Fibroblast of mammary gland (primary cell): ENCODE data around the gene FNDC5.

ENCODE experiments used
- DNase-seq: peaks from one replicate; pipeline ENCODE4 v3.0.0-alpha.2; 2010; ENCODE audit warnings: low read depth
- H3K4me3 ChIP-seq: 2 replicates; pipeline ENCODE4 v1.5.1; 2011; ENCODE audit warnings: low read depth, mild to moderate bottlenecking, low read length, moderate library complexity; ENCODE audit not compliant: control insufficient read depth
- CTCF ChIP-seq: conservative IDR thresholded peaks from 2 replicates; pipeline ENCODE4 v1.5.1; 2011; ENCODE audit warnings: low read depth, low read length, inconsistent platforms; ENCODE audit not compliant: control insufficient read depth, insufficient read depth

FNDC5 gene

DNA sequence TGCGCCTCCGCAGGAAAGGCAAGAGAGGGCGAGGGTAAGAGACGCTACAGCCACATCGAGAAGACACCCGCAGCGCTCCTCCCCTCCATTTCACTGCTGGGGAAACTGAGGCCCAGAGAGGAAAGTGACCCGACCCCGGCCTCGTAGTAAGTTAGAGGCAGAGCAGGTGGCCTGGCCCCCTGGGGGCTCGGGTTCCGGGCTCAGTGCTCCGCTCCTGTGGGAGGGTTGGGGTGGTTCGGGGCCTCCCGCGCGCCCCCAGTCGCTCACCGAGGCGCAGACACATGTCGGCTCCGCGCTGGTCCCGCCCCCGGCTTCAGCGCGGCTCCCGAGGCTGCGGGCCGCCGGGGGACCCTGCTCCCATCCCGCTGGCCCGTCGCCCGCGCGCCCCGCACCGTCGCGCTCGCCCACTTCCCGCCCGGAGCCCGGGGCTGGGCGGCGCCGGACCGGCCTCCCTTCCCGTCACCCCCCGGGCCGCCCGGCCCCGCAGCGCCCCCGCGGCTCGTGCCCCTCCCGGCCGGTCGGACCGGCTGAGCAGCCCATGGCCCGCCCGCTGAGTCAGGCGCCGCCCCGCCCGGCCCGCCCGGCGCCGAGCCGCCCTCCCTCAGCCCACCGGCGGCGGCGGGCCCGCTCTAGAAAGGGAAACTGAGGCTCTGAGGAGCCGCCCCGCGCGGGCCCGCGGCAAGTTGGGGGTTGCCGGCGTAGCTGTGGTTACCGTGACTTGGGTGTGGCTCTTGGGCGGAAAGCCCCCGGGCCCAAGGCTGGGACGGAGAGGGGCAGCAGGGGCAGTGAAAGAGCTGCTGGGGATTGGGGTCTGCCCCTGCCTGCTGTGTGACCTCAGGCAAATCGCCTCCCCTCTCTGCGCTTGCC is 30.5 kb upstream of the FNDC5 start, which contains the start of gene TMEM54:
Gene TMEM54, minus strand, starts transcription at position 434 of the 867 bp plus-strand sequence. Its CDS starts 151 bp downstream, at position 283.
- peak within 1 kb of the TSS; percentile 71 for H3K4me3 ChIP-seq
- peak; percentile 18 for DNase-seq
- no peak for TF ChIP-seq CTCF

GRCh38 chr1:32900371-32900955 is 29.8 kb upstream of the FNDC5 start:
- H3K4me3 ChIP-seq = peak overlapping the region; percentile 65
- DNase-seq = no peak
- no peak for TF ChIP-seq CTCF

GRCh38 chr1:32899586-32900296 is 29.0 kb upstream of the FNDC5 start:
- no peak overlapping the region for H3K4me3 ChIP-seq
- DNase-seq = no peak
- no peak for TF ChIP-seq CTCF

DNA sequence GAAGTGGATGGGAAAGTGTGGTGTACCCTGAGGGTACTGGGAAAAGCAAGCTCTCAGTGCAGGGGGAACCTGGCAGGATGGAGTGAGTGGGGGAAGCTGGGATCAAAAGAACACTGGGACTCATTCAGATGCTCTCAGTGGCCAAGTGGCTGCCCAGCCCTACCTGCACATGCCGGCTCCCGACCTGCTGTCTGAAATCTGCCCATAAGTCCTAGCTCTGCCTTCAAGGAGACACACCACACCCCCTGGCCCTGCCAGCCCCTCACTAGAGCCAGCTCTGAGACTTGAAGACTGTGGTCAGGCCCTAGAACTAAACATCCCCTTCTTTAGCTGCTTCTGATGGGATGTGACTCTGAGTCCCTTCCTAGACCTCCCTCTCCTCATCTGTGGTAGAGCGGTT is 28.2 kb upstream of the FNDC5 start:
- no peak for DNase-seq
- no peak overlapping the region for H3K4me3 ChIP-seq
- no peak for TF ChIP-seq CTCF

GRCh38 chr1:32898056-32898455 is 27.3 kb upstream of the FNDC5 start:
- no peak overlapping the region for H3K4me3 ChIP-seq
- TF ChIP-seq CTCF = no peak
- DNase-seq = no peak

- TF ChIP-seq CTCF = no peak
- H3K4me3 ChIP-seq = no peak overlapping the region
- no peak for DNase-seq
Measured at GRCh38 chr1:32897082-32898049, 26.7 kb upstream of the FNDC5 start.
